Measurements from ENCODE around the gene FRMD3.
A peak's percentile ranks its signal among the peaks of the same experiment; 100 is the strongest.

The FRMD3 gene

DNA sequence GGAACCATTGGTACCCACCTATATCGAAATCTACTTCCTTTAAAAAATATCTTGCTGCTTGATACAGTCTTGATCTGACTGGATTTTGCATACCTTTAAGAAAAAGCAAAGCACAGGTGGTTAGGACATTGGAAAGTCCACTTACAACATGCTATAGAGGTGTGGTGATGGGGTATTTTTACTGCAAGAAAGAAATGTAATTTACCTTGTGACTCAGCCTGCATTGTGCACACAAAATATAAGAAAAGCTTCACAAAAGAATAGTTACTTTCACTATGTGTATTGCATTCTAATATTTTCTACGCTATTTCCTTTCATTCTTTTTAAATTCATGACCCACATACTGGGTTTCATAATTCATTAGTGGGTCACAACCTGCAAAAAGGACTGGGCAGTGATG lies 239.1 kb downstream of the FRMD3 start:
- DNase-seq (ENCODE audit: low spot score in 2 of 2): no peak
- Mint-ChIP-seq H3K9me3 (no peaks in the 10 kb centered on the region), H3K4me1 (peaks cover 9% of the 10 kb centered on the region), H3K27ac (peak overlapping the region; percentile 55), H3K4me3 (no peak overlapping the region), H3K36me3 (no peaks in the 10 kb centered on the region)
- ATAC-seq: peak; percentile 58

- Mint-ChIP-seq H3K9me3 (no peaks in the 10 kb centered on the region), H3K4me3 (no peak overlapping the region), H3K27ac (no peak overlapping the region), H3K4me1 (peaks cover 9% of the 10 kb centered on the region), H3K36me3 (no peaks in the 10 kb centered on the region)
- no peak for ATAC-seq
- no peak for DNase-seq (ENCODE audit: low spot score in 2 of 2)
Observed at GRCh38 chr9:83296123-83296522, 242.1 kb downstream of the FRMD3 start.

GRCh38 chr9:83294816-83295215 lies 243.4 kb downstream of the FRMD3 start:
- H3K27ac Mint-ChIP-seq: no peak overlapping the region
- peaks cover 7% of the 10 kb centered on the region for H3K4me1 Mint-ChIP-seq

GRCh38 chr9:83291196-83291595 lies 247.0 kb downstream of the FRMD3 start:
- Mint-ChIP-seq H3K36me3 (no peaks in the 10 kb centered on the region), H3K4me3 (no peak overlapping the region), H3K4me1 (no peaks in the 10 kb centered on the region), H3K9me3 (no peaks in the 10 kb centered on the region), H3K27ac (no peak overlapping the region)
- DNase-seq (ENCODE audit: low spot score in 2 of 2) (no peak), ATAC-seq (no peak)

More at GRCh38 chr9:83294816-83295215, 243.4 kb downstream of the FRMD3 start:
- DNase-seq (ENCODE audit: low spot score in 2 of 2) (no peak), ATAC-seq (no peak)
- Mint-ChIP-seq H3K36me3 (no peaks in the 10 kb centered on the region), H3K9me3 (no peaks in the 10 kb centered on the region), H3K4me3 (no peak overlapping the region)

GRCh38 chr9:83290692-83291091 lies 247.5 kb downstream of the FRMD3 start:
- DNase-seq (ENCODE audit: low spot score in 2 of 2) (no peak), ATAC-seq (no peak)
- Mint-ChIP-seq H3K27ac (no peak overlapping the region), H3K36me3 (no peaks in the 10 kb centered on the region), H3K4me3 (no peak overlapping the region), H3K9me3 (no peaks in the 10 kb centered on the region), H3K4me1 (no peaks in the 10 kb centered on the region)

- Mint-ChIP-seq H3K4me3 (no peak overlapping the region), H3K36me3 (no peaks in the 10 kb centered on the region), H3K9me3 (no peaks in the 10 kb centered on the region), H3K4me1 (no peaks in the 10 kb centered on the region), H3K27ac (no peak overlapping the region)
- ATAC-seq: no peak
- no peak for DNase-seq (ENCODE audit: low spot score in 2 of 2)
Observed at GRCh38 chr9:83287021-83287420, 251.2 kb downstream of the FRMD3 start.

GRCh38 chr9:83285445-83286225 lies 252.6 kb downstream of the FRMD3 start:
- H3K27ac Mint-ChIP-seq: no peak overlapping the region
- no peak for DNase-seq (ENCODE audit: low spot score in 2 of 2)

GRCh38 chr9:83284746-83285145 lies 253.5 kb downstream of the FRMD3 start:
- no peaks in the 10 kb centered on the region for H3K9me3 Mint-ChIP-seq
- no peaks in the 10 kb centered on the region for H3K36me3 Mint-ChIP-seq

More at GRCh38 chr9:83285445-83286225, 252.6 kb downstream of the FRMD3 start:
- H3K9me3 Mint-ChIP-seq: no peaks in the 10 kb centered on the region
- H3K36me3 Mint-ChIP-seq: no peaks in the 10 kb centered on the region
- no peak for ATAC-seq
- H3K4me1 Mint-ChIP-seq: peaks cover 9% of the 10 kb centered on the region
- no peak overlapping the region for H3K4me3 Mint-ChIP-seq

GRCh38 chr9:83283528-83283927 lies 254.7 kb downstream of the FRMD3 start:
- ATAC-seq: no peak
- H3K27ac Mint-ChIP-seq: no peak overlapping the region
- no peak for DNase-seq (ENCODE audit: low spot score in 2 of 2)
- no peaks in the 10 kb centered on the region for H3K9me3 Mint-ChIP-seq
- H3K4me1 Mint-ChIP-seq: peaks cover 9% of the 10 kb centered on the region
- H3K4me3 Mint-ChIP-seq: no peak overlapping the region
- H3K36me3 Mint-ChIP-seq: no peaks in the 10 kb centered on the region

More at GRCh38 chr9:83284746-83285145, 253.5 kb downstream of the FRMD3 start:
- ATAC-seq: no peak
- peaks cover 9% of the 10 kb centered on the region for H3K4me1 Mint-ChIP-seq
- H3K27ac Mint-ChIP-seq: no peak overlapping the region
- H3K4me3 Mint-ChIP-seq: no peak overlapping the region
- no peak for DNase-seq (ENCODE audit: low spot score in 2 of 2)

DNA sequence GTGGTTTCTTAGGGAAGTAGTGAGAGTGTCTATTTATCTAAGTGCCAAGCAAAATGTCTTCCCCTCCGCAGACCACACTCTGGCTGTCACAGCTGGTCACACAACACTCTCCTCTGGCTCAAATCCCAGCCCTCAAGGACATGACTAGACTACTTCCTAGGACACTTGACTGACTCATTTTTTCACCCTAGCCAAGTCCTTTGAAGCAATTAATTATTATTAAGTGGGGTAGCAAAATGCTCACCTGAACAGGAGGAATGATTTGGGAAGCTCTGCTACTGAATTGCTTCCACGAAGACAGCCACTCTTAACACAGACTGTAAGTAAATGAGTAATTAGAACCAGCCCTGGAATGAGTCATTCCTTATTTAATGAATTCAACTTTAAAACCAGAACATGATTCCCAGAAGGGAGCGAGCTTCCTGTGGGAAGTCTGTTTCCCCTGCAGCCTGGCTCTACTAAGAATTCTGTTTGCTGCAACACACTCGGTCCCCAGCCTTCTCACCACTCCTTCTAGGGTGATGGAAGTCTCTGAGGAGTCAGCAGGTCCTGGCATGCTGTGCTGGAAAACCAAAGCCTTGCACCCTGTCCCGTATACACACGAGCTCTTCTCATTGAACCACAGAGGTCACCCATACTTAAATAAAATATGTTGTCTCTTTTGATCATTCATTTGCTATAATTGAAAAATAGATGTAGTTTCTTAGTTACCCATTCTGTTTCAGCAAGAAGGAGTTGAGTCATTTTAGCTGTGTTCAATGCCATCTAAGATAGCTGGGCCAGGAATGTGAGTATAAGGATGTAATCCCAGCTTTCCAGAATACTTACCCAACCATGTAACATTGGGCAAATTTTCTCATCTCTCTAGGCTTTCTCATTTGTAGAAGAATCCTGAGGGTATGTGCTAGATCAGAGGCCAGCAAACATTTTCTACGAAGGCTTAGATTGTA lies 256.6 kb downstream of the FRMD3 start:
- Mint-ChIP-seq H3K27ac (no peak overlapping the region), H3K4me3 (no peak overlapping the region), H3K9me3 (no peaks in the 10 kb centered on the region), H3K36me3 (no peaks in the 10 kb centered on the region), H3K4me1 (peaks cover 9% of the 10 kb centered on the region)
- DNase-seq (ENCODE audit: low spot score in 2 of 2) (no peak), ATAC-seq (peak; percentile 57)

- peaks cover 9% of the 10 kb centered on the region for H3K4me1 Mint-ChIP-seq
- no peak for DNase-seq (ENCODE audit: low spot score in 2 of 2)
- no peak overlapping the region for H3K4me3 Mint-ChIP-seq
- no peaks in the 10 kb centered on the region for H3K9me3 Mint-ChIP-seq
- H3K27ac Mint-ChIP-seq: no peak overlapping the region
- ATAC-seq: no peak
- no peaks in the 10 kb centered on the region for H3K36me3 Mint-ChIP-seq
Observed at GRCh38 chr9:83280790-83281189, 257.4 kb downstream of the FRMD3 start.

DNA sequence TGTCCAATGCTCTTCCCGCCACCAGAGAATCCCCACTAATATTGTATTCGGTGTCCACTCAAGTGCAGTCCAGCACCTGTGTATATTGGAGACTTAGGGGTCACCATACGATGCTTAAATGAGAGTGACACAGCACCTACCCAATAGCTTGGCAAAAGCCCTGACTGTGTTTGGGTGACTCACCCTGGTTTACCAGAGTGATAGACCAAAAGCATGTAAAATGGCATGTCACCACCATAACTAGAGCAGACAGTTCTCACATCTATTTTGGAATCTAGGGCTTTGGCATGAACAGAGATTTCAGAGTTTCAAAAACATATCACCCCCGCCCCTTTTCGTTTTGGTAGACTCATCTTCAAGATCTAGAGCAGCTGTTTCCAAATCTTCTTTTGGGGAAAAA lies 257.9 kb downstream of the FRMD3 start:
- H3K9me3 Mint-ChIP-seq: no peaks in the 10 kb centered on the region
- H3K27ac Mint-ChIP-seq: no peak overlapping the region
- H3K4me1 Mint-ChIP-seq: peaks cover 9% of the 10 kb centered on the region
- H3K36me3 Mint-ChIP-seq: no peaks in the 10 kb centered on the region
- no peak for DNase-seq (ENCODE audit: low spot score in 2 of 2)
- peak; percentile 93 for ATAC-seq
- H3K4me3 Mint-ChIP-seq: no peak overlapping the region

DNA sequence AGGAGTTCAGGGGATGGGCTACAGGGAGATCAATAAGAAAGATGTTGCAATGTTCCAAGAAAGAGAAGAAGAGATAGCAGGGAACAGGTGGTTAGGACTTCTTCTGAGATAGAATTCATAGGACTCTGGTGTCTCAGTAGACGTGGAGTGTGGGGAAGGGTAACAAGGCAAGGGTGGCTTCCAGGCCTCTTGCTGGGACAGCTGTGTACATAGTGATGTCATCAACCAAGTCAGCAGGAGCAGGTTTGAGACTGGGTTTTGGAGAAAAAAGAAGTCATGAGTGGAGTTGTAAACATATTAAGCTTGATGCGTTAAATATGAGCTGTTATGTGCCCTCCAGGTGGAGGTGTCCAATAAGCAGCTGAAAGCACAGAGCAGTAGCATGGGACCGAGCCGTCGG lies 263.4 kb downstream of the FRMD3 start:
- no peak overlapping the region for H3K27ac Mint-ChIP-seq
- no peaks in the 10 kb centered on the region for H3K4me1 Mint-ChIP-seq

DNA sequence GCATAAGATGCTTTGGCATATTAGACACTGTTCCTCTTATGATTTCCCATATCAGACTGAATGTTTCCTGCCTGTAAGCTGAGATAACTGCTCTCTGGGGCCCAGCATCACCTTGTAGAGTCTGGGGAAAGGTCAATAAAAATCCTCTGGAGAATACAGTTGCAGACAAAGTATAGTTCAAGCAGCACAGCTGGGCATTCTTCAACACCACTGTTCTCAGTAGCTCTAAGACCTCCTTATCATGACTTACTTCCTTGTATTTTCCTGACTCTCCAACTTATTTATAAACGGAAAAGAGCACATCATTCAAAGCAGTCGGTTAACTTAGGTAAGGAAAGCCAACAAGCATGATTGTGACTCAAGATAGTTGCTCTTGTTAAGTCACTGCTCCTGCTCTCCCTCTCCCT lies 266.5 kb downstream of the FRMD3 start:
- no peaks in the 10 kb centered on the region for H3K36me3 Mint-ChIP-seq
- ATAC-seq: no peak
- no peak for DNase-seq (ENCODE audit: low spot score in 2 of 2)
- H3K9me3 Mint-ChIP-seq: no peaks in the 10 kb centered on the region
- H3K4me1 Mint-ChIP-seq: no peaks in the 10 kb centered on the region
- H3K27ac Mint-ChIP-seq: no peak overlapping the region
- H3K4me3 Mint-ChIP-seq: no peak overlapping the region

More for the DNA sequence above, 263.4 kb downstream of the FRMD3 start:
- DNase-seq (ENCODE audit: low spot score in 2 of 2) (no peak), ATAC-seq (no peak)
- Mint-ChIP-seq H3K36me3 (no peaks in the 10 kb centered on the region), H3K4me3 (no peak overlapping the region), H3K9me3 (no peaks in the 10 kb centered on the region)

- DNase-seq (ENCODE audit: low spot score in 2 of 2): no peak
- no peaks in the 10 kb centered on the region for H3K36me3 Mint-ChIP-seq
- H3K4me3 Mint-ChIP-seq: no peak overlapping the region
- no peaks in the 10 kb centered on the region for H3K9me3 Mint-ChIP-seq
- H3K27ac Mint-ChIP-seq: no peak overlapping the region
- ATAC-seq: no peak
- no peaks in the 10 kb centered on the region for H3K4me1 Mint-ChIP-seq
Observed at GRCh38 chr9:83270116-83270515, 268.1 kb downstream of the FRMD3 start.

DNA sequence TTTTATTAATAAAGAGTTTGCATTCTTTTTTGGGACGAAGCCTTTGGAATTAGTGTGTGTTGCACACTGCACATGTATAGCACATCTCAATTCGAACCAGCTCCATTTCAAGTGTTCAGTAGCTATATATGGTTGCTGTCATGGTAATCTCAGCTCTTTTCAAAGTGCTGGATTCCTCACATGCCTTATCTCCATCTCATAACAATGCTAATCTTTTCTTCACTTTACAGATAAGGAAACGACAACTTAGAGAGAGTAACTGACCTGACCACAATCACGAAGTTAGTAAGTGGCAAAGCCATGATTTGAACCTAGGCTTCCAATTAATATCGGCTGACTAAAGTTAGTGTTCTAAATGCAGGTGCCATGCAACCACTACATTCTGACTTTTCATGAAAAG lies 270.5 kb downstream of the FRMD3 start:
- DNase-seq (ENCODE audit: low spot score in 2 of 2): no peak
- H3K36me3 Mint-ChIP-seq: no peaks in the 10 kb centered on the region

More for the DNA sequence above, 270.5 kb downstream of the FRMD3 start:
- H3K4me1 Mint-ChIP-seq: no peaks in the 10 kb centered on the region
- ATAC-seq: no peak
- no peak overlapping the region for H3K4me3 Mint-ChIP-seq
- H3K9me3 Mint-ChIP-seq: no peaks in the 10 kb centered on the region
- H3K27ac Mint-ChIP-seq: no peak overlapping the region

Measured in stimulated activated effector memory CD8-positive, alpha-beta T cell treated with anti-CD3 and anti-CD28 coated beads, Interleukin-12 subunit alpha, Interleukin-12 subunit beta, amount 100 ng/mL, for 72 hours (primary cell).